A673 (cell line): ENCODE results near the gene FARP2.

Experiments
- EZH2 ChIP-seq: fragments of 200-600 bp; sonication (generic); IDR thresholded peaks from 2 replicates; pipeline ENCODE4 v1.6.1; 2017; ENCODE audit warnings: borderline replicate concordance, low read depth, mild to moderate bottlenecking, mixed read lengths, antibody characterized with exemption, low read length; ENCODE audit not compliant: poor library complexity, severe bottlenecking
- TF ChIP-seq, protein P1 (sequence below): fragments of 300-800, 200-600 bp; sonication (generic); conservative IDR thresholded peaks from 2 replicates; pipeline ENCODE4 v1.5.1; 2017; ENCODE audit warnings: low read depth, mild to moderate bottlenecking, antibody characterized with exemption, low read length, moderate library complexity, mixed read lengths

DNA sequence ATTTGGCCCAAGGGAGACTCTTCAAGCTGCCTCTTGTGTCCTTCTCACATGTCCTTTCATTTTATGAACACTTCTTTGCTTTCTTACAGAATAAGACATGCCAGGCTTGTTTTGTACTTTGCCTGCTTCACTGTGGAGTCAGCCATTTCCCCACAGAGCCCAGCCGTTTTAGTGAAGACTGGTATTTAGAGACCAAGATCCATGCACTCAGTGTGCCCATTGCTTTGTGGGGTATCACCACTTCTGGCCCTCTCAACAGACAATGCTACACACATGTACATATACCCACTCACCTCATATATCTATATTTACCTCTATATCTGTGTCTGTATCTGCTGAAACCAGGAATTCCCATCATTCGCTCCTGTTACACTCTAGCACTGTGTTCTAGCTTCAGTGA, 74.1 kb downstream of the FARP2 start:
- TF ChIP-seq, protein P1, sequence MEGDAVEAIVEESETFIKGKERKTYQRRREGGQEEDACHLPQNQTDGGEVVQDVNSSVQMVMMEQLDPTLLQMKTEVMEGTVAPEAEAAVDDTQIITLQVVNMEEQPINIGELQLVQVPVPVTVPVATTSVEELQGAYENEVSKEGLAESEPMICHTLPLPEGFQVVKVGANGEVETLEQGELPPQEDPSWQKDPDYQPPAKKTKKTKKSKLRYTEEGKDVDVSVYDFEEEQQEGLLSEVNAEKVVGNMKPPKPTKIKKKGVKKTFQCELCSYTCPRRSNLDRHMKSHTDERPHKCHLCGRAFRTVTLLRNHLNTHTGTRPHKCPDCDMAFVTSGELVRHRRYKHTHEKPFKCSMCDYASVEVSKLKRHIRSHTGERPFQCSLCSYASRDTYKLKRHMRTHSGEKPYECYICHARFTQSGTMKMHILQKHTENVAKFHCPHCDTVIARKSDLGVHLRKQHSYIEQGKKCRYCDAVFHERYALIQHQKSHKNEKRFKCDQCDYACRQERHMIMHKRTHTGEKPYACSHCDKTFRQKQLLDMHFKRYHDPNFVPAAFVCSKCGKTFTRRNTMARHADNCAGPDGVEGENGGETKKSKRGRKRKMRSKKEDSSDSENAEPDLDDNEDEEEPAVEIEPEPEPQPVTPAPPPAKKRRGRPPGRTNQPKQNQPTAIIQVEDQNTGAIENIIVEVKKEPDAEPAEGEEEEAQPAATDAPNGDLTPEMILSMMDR = no peak
- TF ChIP-seq EZH2 = no peak
